DND-41 (cell line): ENCODE data around the gene DENND1A.

Experiments
- EZH2 ChIP-seq: IDR thresholded peaks from 3 replicates; pipeline ENCODE4 v1.6.1; 2012; ENCODE audit warnings: borderline replicate concordance, low read depth, mild to moderate bottlenecking, moderate library complexity, low read length, inconsistent platforms; ENCODE audit not compliant: severe bottlenecking
- TF ChIP-seq, protein P1 (sequence below): IDR thresholded peaks from 2 replicates; pipeline ENCODE4 v1.5.1; 2012; ENCODE audit warnings: borderline replicate concordance, low read length, moderate library complexity, mild to moderate bottlenecking; ENCODE audit not compliant: poor library complexity, severe bottlenecking; ENCODE audit errors: extremely low read depth

DNA sequence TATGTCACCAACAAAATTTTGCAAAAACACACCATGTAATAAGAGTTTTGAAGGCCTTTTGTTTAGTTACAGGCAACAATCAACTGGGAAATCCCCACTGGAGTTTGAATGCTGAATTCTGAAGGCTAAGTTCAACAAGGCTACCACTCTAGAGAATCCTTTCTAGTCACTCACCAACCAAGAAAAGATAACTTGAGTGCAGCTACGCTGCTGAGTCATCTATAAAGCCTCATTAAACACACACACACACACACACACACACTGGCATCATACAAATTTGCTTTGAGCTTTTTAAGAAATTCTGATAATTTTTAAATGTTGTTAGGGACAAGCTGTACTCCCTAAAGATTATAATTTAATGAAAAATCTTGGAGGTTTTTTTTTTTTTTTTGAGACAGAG lies 219.6 kb downstream of the DENND1A start:
- TF ChIP-seq, protein P1, sequence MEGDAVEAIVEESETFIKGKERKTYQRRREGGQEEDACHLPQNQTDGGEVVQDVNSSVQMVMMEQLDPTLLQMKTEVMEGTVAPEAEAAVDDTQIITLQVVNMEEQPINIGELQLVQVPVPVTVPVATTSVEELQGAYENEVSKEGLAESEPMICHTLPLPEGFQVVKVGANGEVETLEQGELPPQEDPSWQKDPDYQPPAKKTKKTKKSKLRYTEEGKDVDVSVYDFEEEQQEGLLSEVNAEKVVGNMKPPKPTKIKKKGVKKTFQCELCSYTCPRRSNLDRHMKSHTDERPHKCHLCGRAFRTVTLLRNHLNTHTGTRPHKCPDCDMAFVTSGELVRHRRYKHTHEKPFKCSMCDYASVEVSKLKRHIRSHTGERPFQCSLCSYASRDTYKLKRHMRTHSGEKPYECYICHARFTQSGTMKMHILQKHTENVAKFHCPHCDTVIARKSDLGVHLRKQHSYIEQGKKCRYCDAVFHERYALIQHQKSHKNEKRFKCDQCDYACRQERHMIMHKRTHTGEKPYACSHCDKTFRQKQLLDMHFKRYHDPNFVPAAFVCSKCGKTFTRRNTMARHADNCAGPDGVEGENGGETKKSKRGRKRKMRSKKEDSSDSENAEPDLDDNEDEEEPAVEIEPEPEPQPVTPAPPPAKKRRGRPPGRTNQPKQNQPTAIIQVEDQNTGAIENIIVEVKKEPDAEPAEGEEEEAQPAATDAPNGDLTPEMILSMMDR: no peak
- no peak for TF ChIP-seq EZH2
